Lower leg skin (tissue), 3 donors: ENCODE measurements around the gene DNA2.

Source experiments
- CTCF ChIP-seq, 3 donors: fragments of 450-650 bp; IDR thresholded peaks; one replicate each; pipeline ENCODE4 v1.5.1; 2016; ENCODE audit warnings: antibody characterized with exemption in 3 of 3, mild to moderate bottlenecking in 3 of 3, moderate library complexity in 2 of 3
- POLR2A ChIP-seq, 2 donors: fragments of 450-650 bp; IDR thresholded peaks; one replicate each; pipeline ENCODE4 v1.6.1; 2016 to 2017; ENCODE audit warnings: antibody characterized with exemption in 2 of 2, mild to moderate bottlenecking in 1 of 2, moderate library complexity in 1 of 2

- TF ChIP-seq CTCF (IDR thresholded peaks at IDR 0.05): no peak
- TF ChIP-seq POLR2A (IDR thresholded peaks at IDR 0.05): no peak
These were observed 45.4 kb upstream of the DNA2 start for GRCh38 chr10:68517188-68517587.
